ENCODE measurements around the gene MYBBP1A. TPM values are rescaled to one million over a fixed set of nuclear protein-coding genes. Genes with fewer than 3 reads are reported as not detected.
A peak's percentile ranks its signal among the peaks of the same experiment; 100 is the strongest.

Gene MYBBP1A
- polyA plus RNA-seq, 2 of the 4 experiments (the other 2 are of a cell fraction) = 42.9 to 95.1 TPM

DNA sequence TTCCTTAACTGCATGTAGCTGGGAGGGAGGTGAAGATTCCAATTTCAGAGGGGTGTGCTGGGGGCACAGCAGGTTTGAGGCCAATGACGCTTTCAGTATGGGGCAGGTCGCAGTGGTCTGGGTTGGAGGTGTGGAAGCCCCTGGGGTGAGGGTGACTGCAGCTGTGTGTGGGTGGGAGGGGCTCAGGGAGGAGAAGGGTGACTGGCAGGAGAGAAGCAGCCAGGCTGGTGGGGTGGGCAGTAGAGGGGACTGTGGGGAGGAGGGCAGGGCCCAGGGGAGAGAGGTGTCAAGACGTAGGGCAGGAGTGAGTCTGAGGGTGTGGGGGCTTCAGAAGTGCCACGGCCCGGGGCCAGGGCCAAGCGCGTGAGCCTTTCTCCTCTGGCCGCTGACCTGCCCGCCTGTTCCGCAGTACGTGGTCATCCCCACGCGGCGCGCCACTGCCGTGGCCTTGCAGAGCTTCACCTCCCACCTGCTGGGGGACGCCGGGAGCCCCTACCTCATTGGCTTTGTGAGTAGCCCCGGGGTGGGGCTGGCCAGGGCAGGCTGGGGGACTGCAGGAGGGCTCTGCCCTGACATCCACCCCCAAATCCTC lies 19.4 kb downstream of the MYBBP1A start:
- H3K27ac ChIP-seq = no peak overlapping the region
- no peak overlapping the region for H3K4me2 ChIP-seq
- TF ChIP-seq HOXB5 (CRISPR knock-in tag; IDR thresholded peaks at IDR 0.05) (no peak), MAZ (IDR thresholded peaks at IDR 0.05; ENCODE audit: borderline replicate concordance, low read depth, low read length) (no peak), PHF8 (IDR thresholded peaks at IDR 0.05; ENCODE audit: borderline replicate concordance, low read depth) (no peak), JUN (IDR thresholded peaks at IDR 0.05) (0 out of 5 replicates have a peak, but pooled peaks of 1 of the 2 experiments have one; percentile 46), EHF (CRISPR knock-in tag; IDR thresholded peaks at IDR 0.05) (no peak), HEYL (CRISPR knock-in tag; IDR thresholded peaks at IDR 0.05) (no peak), ZFP36 (IDR thresholded peaks at IDR 0.05; ENCODE audit: borderline replicate concordance, partially characterized antibody) (no peak), ZNF302 (CRISPR knock-in tag; IDR thresholded peaks at IDR 0.05) (no peak), HOXB13 (CRISPR knock-in tag; IDR thresholded peaks at IDR 0.05; ENCODE audit: low read depth) (no peak)
- TF ChIP-seq, protein P1, sequence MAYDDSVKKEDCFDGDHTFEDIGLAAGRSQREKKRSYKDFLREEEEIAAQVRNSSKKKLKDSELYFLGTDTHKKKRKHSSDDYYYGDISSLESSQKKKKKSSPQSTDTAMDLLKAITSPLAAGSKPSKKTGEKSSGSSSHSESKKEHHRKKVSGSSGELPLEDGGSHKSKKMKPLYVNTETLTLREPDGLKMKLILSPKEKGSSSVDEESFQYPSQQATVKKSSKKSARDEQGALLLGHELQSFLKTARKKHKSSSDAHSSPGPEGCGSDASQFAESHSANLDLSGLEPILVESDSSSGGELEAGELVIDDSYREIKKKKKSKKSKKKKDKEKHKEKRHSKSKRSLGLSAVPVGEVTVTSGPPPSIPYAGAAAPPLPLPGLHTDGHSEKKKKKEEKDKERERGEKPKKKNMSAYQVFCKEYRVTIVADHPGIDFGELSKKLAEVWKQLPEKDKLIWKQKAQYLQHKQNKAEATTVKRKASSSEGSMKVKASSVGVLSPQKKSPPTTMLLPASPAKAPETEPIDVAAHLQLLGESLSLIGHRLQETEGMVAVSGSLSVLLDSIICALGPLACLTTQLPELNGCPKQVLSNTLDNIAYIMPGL (CRISPR knock-in tag; IDR thresholded peaks at IDR 0.05; ENCODE audit: borderline replicate concordance) = no peak
- TF ChIP-seq, protein P2, sequence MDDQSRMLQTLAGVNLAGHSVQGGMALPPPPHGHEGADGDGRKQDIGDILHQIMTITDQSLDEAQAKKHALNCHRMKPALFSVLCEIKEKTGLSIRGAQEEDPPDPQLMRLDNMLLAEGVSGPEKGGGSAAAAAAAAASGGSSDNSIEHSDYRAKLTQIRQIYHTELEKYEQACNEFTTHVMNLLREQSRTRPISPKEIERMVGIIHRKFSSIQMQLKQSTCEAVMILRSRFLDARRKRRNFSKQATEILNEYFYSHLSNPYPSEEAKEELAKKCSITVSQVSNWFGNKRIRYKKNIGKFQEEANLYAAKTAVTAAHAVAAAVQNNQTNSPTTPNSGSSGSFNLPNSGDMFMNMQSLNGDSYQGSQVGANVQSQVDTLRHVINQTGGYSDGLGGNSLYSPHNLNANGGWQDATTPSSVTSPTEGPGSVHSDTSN (IDR thresholded peaks at IDR 0.05) = peak; percentile 61; the same call in 1 of the 2 replicates
- 95% methylated on average over 16 of the region's 19 CpGs for WGBS (ENCODE audit: missing lambda C conversion rate)
- H3K4me3 ChIP-seq = no peak overlapping the region
- CTCF ChIA-PET = interaction anchor here (0.9 to 3.6 kb wide), 7 partner anchors 10 to 116 kb away, joined by 3 to 25 read pairs (median 4); no protein-coding TSS in a partner anchor
- H3K4me1 ChIP-seq = peaks cover 20% of the 10 kb centered on the region
- H3K9me3 ChIP-seq = no peaks in the 10 kb centered on the region
- FAIRE-seq (no peak), DNase-seq (ENCODE audit: low read depth in 1 of 2, low spot score in 1 of 2) (no peak), ATAC-seq (peak in 1 of 2 experiments; percentile 0; a peak in 1 of 6 replicates)
- POLR2A ChIA-PET = interaction anchor here (1.0 kb wide), 1 partner anchor 38 kb away, joined by 3 read pairs; no protein-coding TSS in a partner anchor

DNA sequence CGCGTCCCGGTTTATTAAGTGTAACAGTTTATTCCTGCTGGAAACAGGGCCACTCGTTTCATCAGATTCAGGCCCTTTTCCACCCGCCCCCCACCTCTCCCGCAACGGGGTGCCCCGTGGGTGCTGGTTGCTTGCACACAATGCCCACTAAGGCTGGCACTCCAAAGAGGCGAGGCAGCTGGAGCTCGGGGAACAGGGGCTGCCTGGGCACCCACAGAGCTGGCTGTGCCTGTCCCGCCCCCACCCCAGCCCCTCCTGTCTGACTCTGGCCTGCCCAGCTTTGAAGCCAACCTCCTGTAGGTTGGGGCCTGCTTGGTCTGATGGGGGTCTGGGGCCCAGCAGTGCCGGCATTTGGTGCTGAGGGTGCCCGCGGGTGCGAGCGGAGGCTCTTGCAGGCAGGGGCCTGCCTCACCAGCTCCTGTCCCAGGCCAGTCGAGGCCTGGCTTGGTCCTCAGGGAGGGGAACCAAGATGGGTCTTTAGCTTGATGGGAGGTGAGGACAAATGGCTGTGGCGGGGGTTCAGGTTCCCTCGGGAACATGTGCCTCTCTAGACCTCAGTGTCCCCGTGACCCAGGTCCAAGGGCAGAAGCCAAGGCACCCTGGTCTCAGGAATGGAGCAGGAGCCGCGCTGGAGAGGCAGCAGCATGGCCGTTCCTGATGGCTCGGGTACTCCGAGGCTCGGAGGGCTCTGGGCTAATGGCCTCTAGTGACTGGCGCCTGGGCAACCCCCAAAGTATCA lies 20.1 kb downstream of the MYBBP1A start:
- Histone ChIP-seq H3K4me2 (peak overlapping the region; percentile 72), H3K4me3 (no peak overlapping the region), H3K27ac (peak overlapping the region; percentile 54 to 80; a peak in 5 of 6 replicates), H3K9me3 (no peaks in the 10 kb centered on the region), H3K4me1 (peaks cover 20% of the 10 kb centered on the region)
- FAIRE-seq (no peak), DNase-seq (ENCODE audit: low read depth in 1 of 2, low spot score in 1 of 2) (no peak), ATAC-seq (peak in 1 of 2 experiments; percentile 7; a peak in 3 of 6 replicates)
- ChIA-PET CTCF (interaction anchor here (0.9 to 1.5 kb wide), 6 partner anchors 10 to 115 kb away, joined by 3 to 4 read pairs (median 4); no protein-coding TSS in a partner anchor), POLR2A (interaction anchor here (1.0 to 1.3 kb wide), 3 partner anchors 9 to 37 kb away, joined by 3 to 5 read pairs (median 3); partner anchors contain the start of gene MYBBP1A)
- 80% methylated on average over 26 of the region's 27 CpGs for WGBS (ENCODE audit: missing lambda C conversion rate)
- TF ChIP-seq POLR2AphosphoS2 (conservative IDR thresholded peaks at IDR 0.05; ENCODE audit: low read length) = no peak; the same call in 1 of the 2 replicates
- TF ChIP-seq, protein P2 (IDR thresholded peaks at IDR 0.05) = peak; percentile 32
- TF ChIP-seq HOXA7 (CRISPR knock-in tag; IDR thresholded peaks at IDR 0.05) = no peak
- TF ChIP-seq ZSCAN20 (CRISPR knock-in tag; IDR thresholded peaks at IDR 0.05) = no peak
- TF ChIP-seq EP300 (IDR thresholded peaks at IDR 0.05) = no peak
- TF ChIP-seq CBX8 (IDR thresholded peaks at IDR 0.05) = no peak
- no peak for TF ChIP-seq HDAC2 (IDR thresholded peaks at IDR 0.05)
- TF ChIP-seq, protein P3, sequence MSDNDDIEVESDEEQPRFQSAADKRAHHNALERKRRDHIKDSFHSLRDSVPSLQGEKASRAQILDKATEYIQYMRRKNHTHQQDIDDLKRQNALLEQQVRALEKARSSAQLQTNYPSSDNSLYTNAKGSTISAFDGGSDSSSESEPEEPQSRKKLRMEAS (IDR thresholded peaks at IDR 0.05) = 0 out of 2 replicates have a peak, but pooled peaks have one; percentile 6
- TF ChIP-seq ESRRA (IDR thresholded peaks at IDR 0.05; ENCODE audit: borderline replicate concordance, low read length) = no peak
- no peak for TF ChIP-seq NFE2L2 (conservative IDR thresholded peaks at IDR 0.05; ENCODE audit: low read length)
- no peak for TF ChIP-seq FOSL2 (IDR thresholded peaks at IDR 0.05)
- no peak for TF ChIP-seq FOSL2 (CRISPR knock-in tag; IDR thresholded peaks at IDR 0.05)
- peak; percentile 31; the same call in 1 of the 2 replicates for TF ChIP-seq HOXB5 (CRISPR knock-in tag; IDR thresholded peaks at IDR 0.05)
